Measurements from ENCODE around the gene EPB41L4B. TPM values are rescaled to one million over a fixed set of nuclear protein-coding genes. Genes with fewer than 3 reads are reported as not detected.
"Not testable (repeated sequence)": the region's sequence is repeated elsewhere in the genome, so short reads cannot be mapped to it uniquely, and the experiment has no call there.

EPB41L4B gene
- total RNA-seq, 1 donor from 2014 or later, result 0.41 TPM

GRCh38 chr9:109286571-109286977 lies 34.3 kb downstream of the EPB41L4B start:
- Mint-ChIP-seq H3K27ac (ENCODE audit: unreplicated experiment) (no peak overlapping the region), H3K36me3 (ENCODE audit: low read depth, unreplicated experiment) (no peaks in the 10 kb centered on the region), H3K9me3 (ENCODE audit: unreplicated experiment) (no peaks in the 10 kb centered on the region), H3K4me3 (ENCODE audit: unreplicated experiment) (no peak overlapping the region), H3K27me3 (ENCODE audit: unreplicated experiment) (peaks cover 3% of the 10 kb centered on the region), H3K4me1 (ENCODE audit: unreplicated experiment) (peaks cover 4% of the 10 kb centered on the region)
- TF ChIP-seq CTCF (IDR thresholded peaks at IDR 0.05; ENCODE audit: unreplicated experiment), result no peak
- no peak for DNase-seq (ENCODE audit: low spot score)

- not testable (repeated sequence) for H3K4me1 Mint-ChIP-seq (ENCODE audit: unreplicated experiment); H3K27ac Mint-ChIP-seq (ENCODE audit: unreplicated experiment); H3K36me3 Mint-ChIP-seq (ENCODE audit: low read depth, unreplicated experiment); H3K9me3 Mint-ChIP-seq (ENCODE audit: unreplicated experiment); H3K27me3 Mint-ChIP-seq (ENCODE audit: unreplicated experiment); DNase-seq (ENCODE audit: low spot score); H3K4me3 Mint-ChIP-seq (ENCODE audit: unreplicated experiment)
Observed at GRCh38 chr9:109283672-109284071, 37.2 kb downstream of the EPB41L4B start.

- no peaks in the 10 kb centered on the region for H3K36me3 Mint-ChIP-seq (ENCODE audit: low read depth, unreplicated experiment)
- DNase-seq (ENCODE audit: low spot score), result no peak
- no peak overlapping the region for H3K27ac Mint-ChIP-seq (ENCODE audit: unreplicated experiment)
- no peak overlapping the region for H3K4me3 Mint-ChIP-seq (ENCODE audit: unreplicated experiment)
- peaks cover 10% of the 10 kb centered on the region for H3K4me1 Mint-ChIP-seq (ENCODE audit: unreplicated experiment)
- no peaks in the 10 kb centered on the region for H3K9me3 Mint-ChIP-seq (ENCODE audit: unreplicated experiment)
- no peak for TF ChIP-seq CTCF (IDR thresholded peaks at IDR 0.05; ENCODE audit: unreplicated experiment)
- peaks cover 2% of the 10 kb centered on the region for H3K27me3 Mint-ChIP-seq (ENCODE audit: unreplicated experiment)
Observed at GRCh38 chr9:109283012-109283411, 37.8 kb downstream of the EPB41L4B start.

GRCh38 chr9:109282302-109282701 lies 38.6 kb downstream of the EPB41L4B start:
- Mint-ChIP-seq H3K9me3 (ENCODE audit: unreplicated experiment) (no peaks in the 10 kb centered on the region), H3K4me1 (ENCODE audit: unreplicated experiment) (peaks cover 10% of the 10 kb centered on the region), H3K27ac (ENCODE audit: unreplicated experiment) (no peak overlapping the region), H3K27me3 (ENCODE audit: unreplicated experiment) (peaks cover 2% of the 10 kb centered on the region), H3K36me3 (ENCODE audit: low read depth, unreplicated experiment) (no peaks in the 10 kb centered on the region), H3K4me3 (ENCODE audit: unreplicated experiment) (no peak overlapping the region)
- no peak for DNase-seq (ENCODE audit: low spot score)
- no peak for TF ChIP-seq CTCF (IDR thresholded peaks at IDR 0.05; ENCODE audit: unreplicated experiment)

GRCh38 chr9:109281518-109281917 lies 39.3 kb downstream of the EPB41L4B start:
- Mint-ChIP-seq H3K4me1 (ENCODE audit: unreplicated experiment) (peaks cover 10% of the 10 kb centered on the region), H3K4me3 (ENCODE audit: unreplicated experiment) (no peak overlapping the region), H3K27ac (ENCODE audit: unreplicated experiment) (no peak overlapping the region), H3K9me3 (ENCODE audit: unreplicated experiment) (no peaks in the 10 kb centered on the region), H3K36me3 (ENCODE audit: low read depth, unreplicated experiment) (no peaks in the 10 kb centered on the region), H3K27me3 (ENCODE audit: unreplicated experiment) (peaks cover 2% of the 10 kb centered on the region)
- DNase-seq (ENCODE audit: low spot score), result no peak
- TF ChIP-seq CTCF (IDR thresholded peaks at IDR 0.05; ENCODE audit: unreplicated experiment), result no peak

GRCh38 chr9:109278848-109279247 lies 42.0 kb downstream of the EPB41L4B start:
- Mint-ChIP-seq H3K27me3 (ENCODE audit: unreplicated experiment) (peaks cover 4% of the 10 kb centered on the region), H3K36me3 (ENCODE audit: low read depth, unreplicated experiment) (no peaks in the 10 kb centered on the region), H3K4me3 (ENCODE audit: unreplicated experiment) (no peak overlapping the region), H3K27ac (ENCODE audit: unreplicated experiment) (no peak overlapping the region), H3K9me3 (ENCODE audit: unreplicated experiment) (no peaks in the 10 kb centered on the region), H3K4me1 (ENCODE audit: unreplicated experiment) (peaks cover 11% of the 10 kb centered on the region)
- no peak for TF ChIP-seq CTCF (IDR thresholded peaks at IDR 0.05; ENCODE audit: unreplicated experiment)
- DNase-seq (ENCODE audit: low spot score), result no peak
